ENCODE measurements around the gene PRKAG3. TPM values are rescaled to one million over a fixed set of nuclear protein-coding genes. Genes with fewer than 3 reads are reported as not detected.

PRKAG3 gene
- total and polyA plus RNA-seq, 9 of the 15 experiments (the other 6 are each of a cell fraction or from before 2014, with no cell fraction given): not detected

Small RNA genes lying within 50 kb of the gene (microRNA-seq; reads per million reads assigned to microRNA genes)
- not detected for gene MIR9500 (ENCODE audit: borderline microRNAs expressed)

Other genes with a start within 250 kb of the PRKAG3 start
Only the 7 nearest of the 14 such genes appear.
- 3.8 and 5.2 TPM in 2 replicates for gene STK36, start 159.7 kb downstream of the PRKAG3 start, total RNA-seq (2014; rRNA removed)
- 4.1 and 6.3 TPM in 2 replicates for gene STK36, start 159.7 kb downstream of the PRKAG3 start, total RNA-seq (2014; rRNA removed; fragmentation: Illumina TruSeq; extraction: Trizol)
- gene STK36, start 159.7 kb downstream of the PRKAG3 start, total RNA-seq (2015; rRNA removed; fragmentation: Illumina TruSeq; extraction: Trizol): 4.1 and 4.5 TPM in 2 replicates
- gene STK36, start 159.7 kb downstream of the PRKAG3 start, total RNA-seq (2021): 9.3 and 9.6 TPM in 2 replicates
- 12.4 and 22.4 TPM in 2 replicates for gene STK36, start 159.7 kb downstream of the PRKAG3 start, polyA plus RNA-seq (2011; rRNA removed)
- 6.5 and 9.6 TPM in 2 replicates for gene STK36, start 159.7 kb downstream of the PRKAG3 start, polyA plus RNA-seq (2014; fragmentation: Illumina TruSeq; extraction: Trizol)
- gene STK36, start 159.7 kb downstream of the PRKAG3 start, polyA plus RNA-seq (2014; fragmentation: Nextera tagmentation; extraction: Ambion mirVana): 1 to 10 TPM; 3.5 to 6.7 TPM
- gene STK36, start 159.7 kb downstream of the PRKAG3 start, polyA plus RNA-seq (2014; rRNA removed): 9.7 and 10.3 TPM in 2 replicates
- gene TTLL4, start 121.0 kb downstream of the PRKAG3 start, total RNA-seq (2014; rRNA removed): 12.6 and 26.0 TPM in 2 replicates
- 19.6 and 21.5 TPM in 2 replicates for gene TTLL4, start 121.0 kb downstream of the PRKAG3 start, total RNA-seq (2014; rRNA removed; fragmentation: Illumina TruSeq; extraction: Trizol)
- 19.9 and 20.2 TPM in 2 replicates for gene TTLL4, start 121.0 kb downstream of the PRKAG3 start, total RNA-seq (2015; rRNA removed; fragmentation: Illumina TruSeq; extraction: Trizol)
- 46.3 and 53.2 TPM in 2 replicates for gene TTLL4, start 121.0 kb downstream of the PRKAG3 start, total RNA-seq (2021)
- gene TTLL4, start 121.0 kb downstream of the PRKAG3 start, polyA plus RNA-seq (2011; rRNA removed): 41.4 and 49.7 TPM in 2 replicates
- 56.8 and 67.5 TPM in 2 replicates for gene TTLL4, start 121.0 kb downstream of the PRKAG3 start, polyA plus RNA-seq (2014; fragmentation: Illumina TruSeq; extraction: Trizol)
- 10 to 100 TPM; 20.3 to 30.8 TPM for gene TTLL4, start 121.0 kb downstream of the PRKAG3 start, polyA plus RNA-seq (2014; fragmentation: Nextera tagmentation; extraction: Ambion mirVana)
- 24.5 and 35.3 TPM in 2 replicates for gene TTLL4, start 121.0 kb downstream of the PRKAG3 start, polyA plus RNA-seq (2014; rRNA removed)
- gene CYP27A1, start 49.7 kb downstream of the PRKAG3 start, total RNA-seq (2014; rRNA removed): not detected in 2 replicates
- gene CYP27A1, start 49.7 kb downstream of the PRKAG3 start, total RNA-seq (2014; rRNA removed; fragmentation: Illumina TruSeq; extraction: Trizol): not detected in 2 replicates
- gene CYP27A1, start 49.7 kb downstream of the PRKAG3 start, total RNA-seq (2015; rRNA removed; fragmentation: Illumina TruSeq; extraction: Trizol): not detected in 2 replicates
- gene CYP27A1, start 49.7 kb downstream of the PRKAG3 start, total RNA-seq (2021): 0.20 and 0.34 TPM in 2 replicates
- not detected in 2 replicates for gene CYP27A1, start 49.7 kb downstream of the PRKAG3 start, polyA plus RNA-seq (2011; rRNA removed)
- gene CYP27A1, start 49.7 kb downstream of the PRKAG3 start, polyA plus RNA-seq (2014; fragmentation: Illumina TruSeq; extraction: Trizol): not detected in 2 replicates
- not detected for gene CYP27A1, start 49.7 kb downstream of the PRKAG3 start, polyA plus RNA-seq (2014; fragmentation: Nextera tagmentation; extraction: Ambion mirVana)
- gene CYP27A1, start 49.7 kb downstream of the PRKAG3 start, polyA plus RNA-seq (2014; rRNA removed): not detected in 2 replicates
- not detected in 2 replicates for gene WNT6, start 28.0 kb upstream of the PRKAG3 start, total RNA-seq (2014; rRNA removed)
- not detected in 2 replicates for gene WNT6, start 28.0 kb upstream of the PRKAG3 start, total RNA-seq (2014; rRNA removed; fragmentation: Illumina TruSeq; extraction: Trizol)
- gene WNT6, start 28.0 kb upstream of the PRKAG3 start, total RNA-seq (2015; rRNA removed; fragmentation: Illumina TruSeq; extraction: Trizol): not detected in 2 replicates
- gene WNT6, start 28.0 kb upstream of the PRKAG3 start, total RNA-seq (2021): not detected in 2 replicates
- gene WNT6, start 28.0 kb upstream of the PRKAG3 start, polyA plus RNA-seq (2011; rRNA removed): not detected in 2 replicates
- gene WNT6, start 28.0 kb upstream of the PRKAG3 start, polyA plus RNA-seq (2014; fragmentation: Illumina TruSeq; extraction: Trizol): not detected in 2 replicates
- gene WNT6, start 28.0 kb upstream of the PRKAG3 start, polyA plus RNA-seq (2014; fragmentation: Nextera tagmentation; extraction: Ambion mirVana): not detected
- gene WNT6, start 28.0 kb upstream of the PRKAG3 start, polyA plus RNA-seq (2014; rRNA removed): not detected in 2 replicates
- gene WNT10A, start 49.0 kb upstream of the PRKAG3 start, total RNA-seq (2014; rRNA removed): not detected in 2 replicates
- gene WNT10A, start 49.0 kb upstream of the PRKAG3 start, total RNA-seq (2014; rRNA removed; fragmentation: Illumina TruSeq; extraction: Trizol): not detected in 2 replicates
- not detected in 2 replicates for gene WNT10A, start 49.0 kb upstream of the PRKAG3 start, total RNA-seq (2015; rRNA removed; fragmentation: Illumina TruSeq; extraction: Trizol)
- not detected in 2 replicates for gene WNT10A, start 49.0 kb upstream of the PRKAG3 start, total RNA-seq (2021)
- gene WNT10A, start 49.0 kb upstream of the PRKAG3 start, polyA plus RNA-seq (2011; rRNA removed): not detected in 2 replicates
- not detected in 2 replicates for gene WNT10A, start 49.0 kb upstream of the PRKAG3 start, polyA plus RNA-seq (2014; fragmentation: Illumina TruSeq; extraction: Trizol)
- gene WNT10A, start 49.0 kb upstream of the PRKAG3 start, polyA plus RNA-seq (2014; fragmentation: Nextera tagmentation; extraction: Ambion mirVana): not detected
- not detected in 2 replicates for gene WNT10A, start 49.0 kb upstream of the PRKAG3 start, polyA plus RNA-seq (2014; rRNA removed)
- not detected in 2 replicates for gene CDK5R2, start 127.9 kb upstream of the PRKAG3 start, total RNA-seq (2014; rRNA removed)
- not detected in 2 replicates for gene CDK5R2, start 127.9 kb upstream of the PRKAG3 start, total RNA-seq (2014; rRNA removed; fragmentation: Illumina TruSeq; extraction: Trizol)
- gene CDK5R2, start 127.9 kb upstream of the PRKAG3 start, total RNA-seq (2015; rRNA removed; fragmentation: Illumina TruSeq; extraction: Trizol): not detected in 2 replicates
- gene CDK5R2, start 127.9 kb upstream of the PRKAG3 start, total RNA-seq (2021): 0.09 TPM in 1 of 2 replicates, not detected in the other
- gene CDK5R2, start 127.9 kb upstream of the PRKAG3 start, polyA plus RNA-seq (2011; rRNA removed): not detected in 2 replicates
- gene CDK5R2, start 127.9 kb upstream of the PRKAG3 start, polyA plus RNA-seq (2014; fragmentation: Illumina TruSeq; extraction: Trizol): not detected in 2 replicates
- not detected for gene CDK5R2, start 127.9 kb upstream of the PRKAG3 start, polyA plus RNA-seq (2014; fragmentation: Nextera tagmentation; extraction: Ambion mirVana)
- gene CDK5R2, start 127.9 kb upstream of the PRKAG3 start, polyA plus RNA-seq (2014; rRNA removed): not detected in 2 replicates
- 0.45 and 0.57 TPM in 2 replicates for gene FEV, start 153.4 kb upstream of the PRKAG3 start, total RNA-seq (2014; rRNA removed)
- gene FEV, start 153.4 kb upstream of the PRKAG3 start, total RNA-seq (2014; rRNA removed; fragmentation: Illumina TruSeq; extraction: Trizol): 0.29 TPM in 1 of 2 replicates, not detected in the other
- gene FEV, start 153.4 kb upstream of the PRKAG3 start, total RNA-seq (2015; rRNA removed; fragmentation: Illumina TruSeq; extraction: Trizol): 0.36 and 0.49 TPM in 2 replicates
- gene FEV, start 153.4 kb upstream of the PRKAG3 start, total RNA-seq (2021): 1.6 and 2.4 TPM in 2 replicates
- 1.1 TPM in 2 replicates for gene FEV, start 153.4 kb upstream of the PRKAG3 start, polyA plus RNA-seq (2011; rRNA removed)
- gene FEV, start 153.4 kb upstream of the PRKAG3 start, polyA plus RNA-seq (2014; fragmentation: Illumina TruSeq; extraction: Trizol): 0.79 and 0.83 TPM in 2 replicates
- gene FEV, start 153.4 kb upstream of the PRKAG3 start, polyA plus RNA-seq (2014; fragmentation: Nextera tagmentation; extraction: Ambion mirVana): under 1 TPM; 0.08 to 0.14 TPM
- gene FEV, start 153.4 kb upstream of the PRKAG3 start, polyA plus RNA-seq (2014; rRNA removed): 0.78 and 1.7 TPM in 2 replicates

Measured in K562 (cell line).